Stomach (tissue), 9 donors: Measurements from ENCODE around the gene PIK3R2. TPM values are rescaled to one million over a fixed set of nuclear protein-coding genes. Genes with fewer than 3 reads are reported as not detected.

Source experiments
- DNase-seq, 2 donors: peaks; one replicate each; pipeline versions ENCODE4 v3.0.0 to v3.0.0-alpha.2; 2013 to 2019
- H3K27ac ChIP-seq, 5 donors: fragments of 200-600 bp in 4 of 5; sonication (generic) in 4 of 5; one replicate each; pipeline ENCODE4 v1.5.1; 2013 to 2019; ENCODE audit warnings: mild to moderate bottlenecking in 1 of 5, moderate library complexity in 1 of 5
- H3K27me3 ChIP-seq, 3 donors: fragments of 200-600 bp; sonication (generic); one replicate each; pipeline ENCODE4 v1.5.1; 2017 to 2019; ENCODE audit warnings: mixed run types in 1 of 3
- H3K36me3 ChIP-seq, 4 donors: fragments of 200-600 bp; sonication (generic); 1 replicate in 3 of 4; 2 replicates in 1 of 4; pipeline ENCODE4 v1.5.1; 2016 to 2019
- H3K4me1 ChIP-seq, 4 donors: fragments of 200-600 bp; sonication (generic); one replicate each; pipeline ENCODE4 v1.5.1; 2016 to 2019
- H3K4me3 ChIP-seq, 4 donors: fragments of 200-600 bp; sonication (generic) in 3 of 4; one replicate each; pipeline ENCODE4 v1.5.1; 2016 to 2019; ENCODE audit warnings: mild to moderate bottlenecking in 1 of 4
- H3K9me3 ChIP-seq, 4 donors: fragments of 200-600 bp; sonication (generic); one replicate each; pipeline ENCODE4 v1.5.1; 2016 to 2019
- EP300 ChIP-seq: sonication (generic); formaldehyde crosslinking; IDR thresholded peaks from one replicate; pipeline ENCODE4 v1.6.1; 2017; ENCODE audit warnings: antibody characterized with exemption
- POLR2A ChIP-seq, 4 donors: fragments of 450-650 bp; IDR thresholded peaks; one replicate each; pipeline ENCODE4 v1.6.1; 2016; ENCODE audit warnings: antibody characterized with exemption in 4 of 4, control low read depth in 2 of 4, mild to moderate bottlenecking in 1 of 4, moderate library complexity in 1 of 4
- POLR2AphosphoS5 ChIP-seq, 3 donors: sonication (generic); formaldehyde crosslinking; IDR thresholded peaks; one replicate each; pipeline ENCODE4 v1.6.1; 2016; ENCODE audit warnings: antibody characterized with exemption in 3 of 3
- WGBS, 5 donors: extraction: QIAGEN DNeasy Blood & Tissue Kit in 3 of 5; methylation state at CpG; one replicate each; pipeline versions ENCODE4 v1.1.5 to v1.1.7; 2013 to 2018; 5-methylcytosine and 5-hydroxymethylcytosine counted together
- intact Hi-C: fragments of 100-400 bp; cut with DNase I; formaldehyde crosslinking; loops from one replicate; pipeline ENCODE4 v1.15.1; 2023; ENCODE audit warnings: low total_unique reads
- polyA plus RNA-seq, 3 donors: library from polyadenylated mRNA; stranded (reverse); fragments of 200-250 nt; gene quantifications; one replicate each; pipeline ENCODE4 v1.2.3, GENCODE V29; 2013
- total RNA-seq, 5 donors: library from RNA; depleted of rRNA; stranded (reverse); fragments of >200 nt; gene quantifications; one replicate each; pipeline versions ENCODE4 v1.1.0 to v1.2.3, GENCODE V29; 2014 to 2016
- TF ChIP-seq, protein P1 (sequence below), 7 experiments: fragments of 450-650 bp in 4 of 7; fragments of 200-600 bp in 3 of 7; sonication (generic) in 3 of 7; IDR thresholded peaks; one replicate each; pipeline ENCODE4 v1.5.1; 2016 to 2019; ENCODE audit warnings: antibody characterized with exemption in 7 of 7, control low read depth in 2 of 7, mild to moderate bottlenecking in 1 of 7
- donor health status: healthy with polysubstance abuse.
- donor health status: Bipolar disorder and iron deficiency.
- donor health status: healthy.

Gene PIK3R2
- total and polyA plus RNA-seq, 8 donors = 2.0 to 490 (median 10.0) TPM

DNA sequence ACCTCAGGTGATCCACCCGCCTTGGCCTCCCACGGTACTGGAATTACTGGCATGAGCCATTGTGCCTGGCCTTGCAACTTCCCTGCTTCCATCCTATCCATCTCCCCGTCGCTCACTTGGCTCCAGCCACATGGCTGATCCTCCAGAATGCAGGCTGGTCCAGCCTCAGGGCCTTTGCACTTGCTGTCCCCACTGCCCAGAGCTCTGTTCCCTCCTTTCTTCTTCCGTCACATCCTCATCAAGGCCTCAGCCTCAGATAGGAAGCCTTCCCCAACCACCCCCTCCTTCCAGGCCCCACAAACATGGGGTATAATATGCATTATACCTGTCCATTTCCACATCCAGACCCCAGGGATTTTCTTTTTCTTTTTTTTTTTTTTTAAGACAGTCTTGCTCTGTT, 39.1 kb upstream of the PIK3R2 start:
- DNase-seq = no peak
- H3K4me1 ChIP-seq = peaks cover 28 to 64% (median 45%) of the 10 kb centered on the region in 4 donors
- peaks cover 0 to 13% (median 0%) of the 10 kb centered on the region in 3 donors for H3K27me3 ChIP-seq
- WGBS, 5 donors = 89 to 97% (median 91%) methylated on average over 5 of the region's 5 CpGs
- H3K36me3 ChIP-seq = peaks cover 0 to 21% (median 0%) of the 10 kb centered on the region in 4 donors
- no peak for TF ChIP-seq POLR2A (IDR thresholded peaks at IDR 0.05)
- no peak for TF ChIP-seq POLR2AphosphoS5 (IDR thresholded peaks at IDR 0.05)
- TF ChIP-seq EP300 = no peak
- TF ChIP-seq, protein P1, sequence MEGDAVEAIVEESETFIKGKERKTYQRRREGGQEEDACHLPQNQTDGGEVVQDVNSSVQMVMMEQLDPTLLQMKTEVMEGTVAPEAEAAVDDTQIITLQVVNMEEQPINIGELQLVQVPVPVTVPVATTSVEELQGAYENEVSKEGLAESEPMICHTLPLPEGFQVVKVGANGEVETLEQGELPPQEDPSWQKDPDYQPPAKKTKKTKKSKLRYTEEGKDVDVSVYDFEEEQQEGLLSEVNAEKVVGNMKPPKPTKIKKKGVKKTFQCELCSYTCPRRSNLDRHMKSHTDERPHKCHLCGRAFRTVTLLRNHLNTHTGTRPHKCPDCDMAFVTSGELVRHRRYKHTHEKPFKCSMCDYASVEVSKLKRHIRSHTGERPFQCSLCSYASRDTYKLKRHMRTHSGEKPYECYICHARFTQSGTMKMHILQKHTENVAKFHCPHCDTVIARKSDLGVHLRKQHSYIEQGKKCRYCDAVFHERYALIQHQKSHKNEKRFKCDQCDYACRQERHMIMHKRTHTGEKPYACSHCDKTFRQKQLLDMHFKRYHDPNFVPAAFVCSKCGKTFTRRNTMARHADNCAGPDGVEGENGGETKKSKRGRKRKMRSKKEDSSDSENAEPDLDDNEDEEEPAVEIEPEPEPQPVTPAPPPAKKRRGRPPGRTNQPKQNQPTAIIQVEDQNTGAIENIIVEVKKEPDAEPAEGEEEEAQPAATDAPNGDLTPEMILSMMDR (IDR thresholded peaks at IDR 0.05) = no peak
- H3K9me3 ChIP-seq = no peaks in the 10 kb centered on the region
- intact Hi-C loops = loop anchor here (5.0 to 10.0 kb wide), 2 partner anchors 51 to 138 kb away; no protein-coding TSS in a partner anchor
- no peak overlapping the region for H3K27ac ChIP-seq
- H3K4me3 ChIP-seq = no peak overlapping the region

DNA sequence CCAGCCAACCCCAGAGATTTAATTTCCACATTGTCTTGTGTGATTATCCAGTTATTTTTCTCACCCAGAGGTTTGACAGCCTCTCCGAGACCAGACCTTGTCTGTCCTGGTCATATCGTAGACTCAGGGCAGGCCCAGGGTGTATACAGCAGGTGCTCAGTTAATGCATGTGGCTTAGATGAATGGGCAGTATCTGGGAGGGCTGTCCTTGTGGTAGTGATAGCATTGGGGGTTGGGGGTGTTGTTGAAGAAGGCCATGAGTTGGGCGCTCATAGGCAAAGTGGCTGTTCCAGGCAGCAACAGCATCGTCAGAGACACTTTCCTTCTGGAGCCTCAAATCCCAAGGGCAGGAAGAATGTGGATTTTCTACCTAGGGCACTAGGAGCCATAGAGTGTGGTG, 38.5 kb upstream of the PIK3R2 start:
- intact Hi-C loops = loop anchor here (5.0 to 10.0 kb wide), 2 partner anchors 50 to 138 kb away; no protein-coding TSS in a partner anchor
- DNase-seq = no peak
- H3K27me3 ChIP-seq = peaks cover 0 to 12% (median 0%) of the 10 kb centered on the region in 3 donors
- WGBS, 5 donors = 92 to 96% (median 95%) methylated on average over 4 of the region's 4 CpGs
- no peak for TF ChIP-seq EP300
- TF ChIP-seq POLR2AphosphoS5 (IDR thresholded peaks at IDR 0.05) = no peak
- no peak for TF ChIP-seq POLR2A (IDR thresholded peaks at IDR 0.05)
- TF ChIP-seq, protein P1 (IDR thresholded peaks at IDR 0.05) = no peak
- H3K4me1 ChIP-seq = peaks cover 29 to 64% (median 45%) of the 10 kb centered on the region in 4 donors
- peaks cover 0 to 21% (median 0%) of the 10 kb centered on the region in 4 donors for H3K36me3 ChIP-seq
- H3K9me3 ChIP-seq = no peaks in the 10 kb centered on the region
- no peak overlapping the region for H3K4me3 ChIP-seq
- no peak overlapping the region for H3K27ac ChIP-seq

DNA sequence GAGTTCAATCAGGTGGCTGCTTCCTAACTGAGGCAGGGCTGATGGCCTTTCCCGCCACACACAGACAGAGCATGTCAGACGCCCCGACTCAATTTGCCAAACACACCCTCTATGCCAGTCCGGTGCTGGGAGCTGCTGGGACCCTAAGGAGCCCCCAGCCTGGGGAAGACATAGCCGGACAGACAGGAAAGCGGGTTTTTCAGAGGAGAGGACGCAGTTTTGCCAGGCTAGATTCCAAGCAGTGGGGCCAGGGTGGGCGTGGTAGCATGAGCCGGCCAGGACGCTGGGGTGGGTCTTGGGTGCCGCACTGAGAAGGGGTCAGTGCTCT, 35.6 kb upstream of the PIK3R2 start:
- H3K4me1 ChIP-seq = peaks cover 21 to 45% (median 32%) of the 10 kb centered on the region in 4 donors
- no peak for DNase-seq
- peaks cover 0 to 22% (median 7%) of the 10 kb centered on the region in 4 donors for H3K36me3 ChIP-seq
- peak overlapping the region; percentile 73 to 78 (median 76) for H3K4me3 ChIP-seq
- peak overlapping the region in 2 of 5 donors; percentile 82 to 86 for H3K27ac ChIP-seq
- 13 to 22% (median 20%) methylated on average over 11 of the region's 11 CpGs for WGBS, 5 donors
- TF ChIP-seq EP300 (no peak), POLR2AphosphoS5 (IDR thresholded peaks at IDR 0.05) (no peak), POLR2A (IDR thresholded peaks at IDR 0.05) (no peak)
- TF ChIP-seq, protein P1 (IDR thresholded peaks at IDR 0.05) = no peak
- H3K27me3 ChIP-seq = no peaks in the 10 kb centered on the region
- H3K9me3 ChIP-seq = no peaks in the 10 kb centered on the region
- intact Hi-C loops = loop anchor here (10.0 kb wide), 1 partner anchor 47 kb away; no protein-coding TSS in a partner anchor

DNA sequence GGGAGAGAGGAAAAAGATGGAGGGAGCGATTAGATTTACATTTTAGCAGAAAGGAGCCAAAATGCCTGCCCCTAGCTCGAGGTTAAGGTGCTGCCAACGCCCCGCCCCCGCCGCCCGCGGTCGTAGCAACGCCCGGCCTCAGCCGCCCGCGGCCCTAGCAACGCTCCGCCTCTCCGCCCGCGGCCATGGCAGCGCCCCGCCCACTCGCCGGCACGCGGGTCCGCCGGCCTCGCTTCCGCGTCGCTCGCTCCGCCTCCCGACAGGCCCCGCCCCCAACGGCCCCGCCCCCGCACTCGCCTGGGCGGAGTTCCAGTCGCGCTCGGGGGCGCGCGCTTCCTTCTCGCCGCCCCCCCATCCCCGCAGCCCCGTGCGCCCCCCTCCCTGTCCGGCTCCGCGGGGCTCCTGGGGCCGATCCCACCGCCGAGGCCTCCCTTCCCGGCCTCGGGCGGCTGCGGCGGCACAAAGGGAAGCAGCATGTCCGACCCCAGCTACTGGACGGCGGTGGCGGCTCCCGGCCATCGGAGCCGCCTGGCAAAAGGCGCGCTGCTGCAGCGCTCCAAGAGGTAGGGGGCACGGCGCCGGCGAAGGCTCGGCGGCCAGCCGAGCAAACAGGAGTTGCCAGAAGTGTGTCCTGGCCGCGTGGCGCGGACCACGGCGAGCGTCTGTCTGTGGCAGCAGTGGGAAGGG, 35.1 kb upstream of the PIK3R2 start:
- Histone ChIP-seq H3K4me3 (peak overlapping the region; percentile 73 to 78 (median 76)), H3K27ac (peak overlapping the region; percentile 61 to 86 (median 73)), H3K9me3 (no peaks in the 10 kb centered on the region), H3K27me3 (no peaks in the 10 kb centered on the region), H3K4me1 (peaks cover 21 to 40% (median 30%) of the 10 kb centered on the region in 4 donors), H3K36me3 (peaks cover 0 to 27% (median 12%) of the 10 kb centered on the region in 4 donors)
- WGBS, 5 donors = 0 to 1% (median 0%) methylated on average over 15 to 85 of the region's 86 CpGs
- intact Hi-C loops = loop anchor here (10.0 kb wide), 1 partner anchor 47 kb away; no protein-coding TSS in a partner anchor
- peak; percentile 95 to 98 for DNase-seq
- TF ChIP-seq, protein P1 (IDR thresholded peaks at IDR 0.05) = no peak
- TF ChIP-seq POLR2A (IDR thresholded peaks at IDR 0.05) (no peak), EP300 (no peak), POLR2AphosphoS5 (IDR thresholded peaks at IDR 0.05) (peak in 1 of 3 donors; percentile 15)
